C4-2B (cell line): ENCODE data around the gene ABCC8.

ENCODE experiments used
- H3K27ac ChIP-seq: fragments of 450-650 bp; 2 replicates; pipeline ENCODE4 v1.5.1; 2017
- CTCF ChIP-seq: fragments of 450-650 bp; conservative IDR thresholded peaks from 2 replicates; pipeline ENCODE4 v1.5.1; 2017; ENCODE audit warnings: mild to moderate bottlenecking
- ZFX ChIP-seq: fragments of 450-650 bp; IDR thresholded peaks from 2 replicates; pipeline ENCODE4 v1.6.1; 2017

The ABCC8 gene

GRCh38 chr11:17460406-17460805 lies 16.2 kb downstream of the ABCC8 start:
- TF ChIP-seq ZFX, result no peak
- TF ChIP-seq CTCF, result no peak
- H3K27ac ChIP-seq, result no peak overlapping the region

- no peak for TF ChIP-seq ZFX
- TF ChIP-seq CTCF, result no peak
- H3K27ac ChIP-seq, result no peak overlapping the region
Measured at GRCh38 chr11:17459236-17459896, 17.3 kb downstream of the ABCC8 start.

- no peak overlapping the region for H3K27ac ChIP-seq
- TF ChIP-seq ZFX (no peak), CTCF (no peak)
Measured at GRCh38 chr11:17458268-17458667, 18.4 kb downstream of the ABCC8 start.

- H3K27ac ChIP-seq, result no peak overlapping the region
- TF ChIP-seq ZFX, result no peak
- TF ChIP-seq CTCF, result no peak
Measured at GRCh38 chr11:17457396-17458173, 19.1 kb downstream of the ABCC8 start.

GRCh38 chr11:17452668-17453067 lies 24.0 kb downstream of the ABCC8 start:
- no peak for TF ChIP-seq CTCF

GRCh38 chr11:17449158-17449557 lies 27.5 kb downstream of the ABCC8 start:
- no peak overlapping the region for H3K27ac ChIP-seq
- TF ChIP-seq ZFX (no peak), CTCF (no peak)

More at GRCh38 chr11:17452668-17453067, 24.0 kb downstream of the ABCC8 start:
- no peak overlapping the region for H3K27ac ChIP-seq

GRCh38 chr11:17446482-17446881 lies 30.2 kb downstream of the ABCC8 start:
- TF ChIP-seq CTCF (no peak), ZFX (no peak)
- H3K27ac ChIP-seq, result no peak overlapping the region
